ENCODE measurements around the gene NCOA1.

DNA sequence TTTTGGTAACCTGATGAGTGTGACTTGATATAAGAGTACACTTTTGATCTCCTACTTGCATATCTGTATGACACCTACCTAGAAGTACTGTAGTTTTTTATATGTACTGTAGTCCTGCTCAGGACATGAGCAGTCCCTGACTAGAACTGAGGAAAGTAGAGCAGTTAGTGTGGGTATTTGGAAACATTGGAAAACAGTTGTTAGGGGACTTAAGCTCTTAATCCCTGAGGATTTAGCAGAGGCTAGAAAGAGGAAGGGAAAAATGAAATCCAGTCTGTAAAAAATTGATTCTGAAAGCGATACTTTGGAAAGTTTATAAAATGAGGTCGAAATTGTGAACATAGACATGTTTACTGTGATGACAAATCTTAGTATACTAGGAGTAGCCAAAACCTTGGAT, 125.6 kb downstream of the NCOA1 start:
- TF ChIP-seq, protein P1, sequence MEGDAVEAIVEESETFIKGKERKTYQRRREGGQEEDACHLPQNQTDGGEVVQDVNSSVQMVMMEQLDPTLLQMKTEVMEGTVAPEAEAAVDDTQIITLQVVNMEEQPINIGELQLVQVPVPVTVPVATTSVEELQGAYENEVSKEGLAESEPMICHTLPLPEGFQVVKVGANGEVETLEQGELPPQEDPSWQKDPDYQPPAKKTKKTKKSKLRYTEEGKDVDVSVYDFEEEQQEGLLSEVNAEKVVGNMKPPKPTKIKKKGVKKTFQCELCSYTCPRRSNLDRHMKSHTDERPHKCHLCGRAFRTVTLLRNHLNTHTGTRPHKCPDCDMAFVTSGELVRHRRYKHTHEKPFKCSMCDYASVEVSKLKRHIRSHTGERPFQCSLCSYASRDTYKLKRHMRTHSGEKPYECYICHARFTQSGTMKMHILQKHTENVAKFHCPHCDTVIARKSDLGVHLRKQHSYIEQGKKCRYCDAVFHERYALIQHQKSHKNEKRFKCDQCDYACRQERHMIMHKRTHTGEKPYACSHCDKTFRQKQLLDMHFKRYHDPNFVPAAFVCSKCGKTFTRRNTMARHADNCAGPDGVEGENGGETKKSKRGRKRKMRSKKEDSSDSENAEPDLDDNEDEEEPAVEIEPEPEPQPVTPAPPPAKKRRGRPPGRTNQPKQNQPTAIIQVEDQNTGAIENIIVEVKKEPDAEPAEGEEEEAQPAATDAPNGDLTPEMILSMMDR (optimal IDR thresholded peaks at IDR 0.05 in 1 of 3, IDR thresholded peaks at IDR 0.05 in 1 of 3, conservative IDR thresholded peaks at IDR 0.05 in 1 of 3; ENCODE audit: extremely low read depth in 1 of 3, insufficient read depth in 2 of 3, low read length in 3 of 3) = no peak
- no peak for TF ChIP-seq EZH2 (IDR thresholded peaks at IDR 0.05; ENCODE audit: low read length)

All from keratinocyte (primary cell).